CD4-positive, alpha-beta T cell treated with Interleukin-4 for 4 hours (primary cell): ENCODE measurements around the gene ARHGEF7.

Experiments used
- DNase-seq: peaks from one replicate; pipeline ENCODE4 v3.0.0-alpha.2; 2020

The ARHGEF7 gene

GRCh38 chr13:111111376-111111937 is 3.7 kb upstream of the ARHGEF7 start:
- no peak for DNase-seq

GRCh38 chr13:111112196-111112595 is 2.9 kb upstream of the ARHGEF7 start:
- no peak for DNase-seq

GRCh38 chr13:111114362-111115060 is 599 bp upstream of the ARHGEF7 start:
- DNase-seq: peak; percentile 2

- DNase-seq: no peak
Measured at GRCh38 chr13:111115965-111116521, 933 bp downstream of the ARHGEF7 start.

- no peak for DNase-seq
Measured at GRCh38 chr13:111116856-111117255, 1.7 kb downstream of the ARHGEF7 start.

- DNase-seq: no peak
Measured at GRCh38 chr13:111117289-111117688, 2.2 kb downstream of the ARHGEF7 start.

- no peak for DNase-seq
Measured at GRCh38 chr13:111117961-111118360, 2.9 kb downstream of the ARHGEF7 start.

- DNase-seq: no peak
Measured at GRCh38 chr13:111118898-111119607, 3.9 kb downstream of the ARHGEF7 start.

- DNase-seq: no peak
Measured at GRCh38 chr13:111119966-111120365, 4.9 kb downstream of the ARHGEF7 start.

- DNase-seq: no peak
Measured at GRCh38 chr13:111120422-111120821, 5.3 kb downstream of the ARHGEF7 start.

- DNase-seq: no peak
Measured at GRCh38 chr13:111120913-111121312, 5.8 kb downstream of the ARHGEF7 start.

- no peak for DNase-seq
Measured at GRCh38 chr13:111121506-111121905, 6.4 kb downstream of the ARHGEF7 start.

GRCh38 chr13:111122056-111122455 is 6.9 kb downstream of the ARHGEF7 start:
- no peak for DNase-seq

GRCh38 chr13:111122631-111123030 is 7.5 kb downstream of the ARHGEF7 start:
- DNase-seq: no peak

- DNase-seq: no peak
Measured at GRCh38 chr13:111123221-111123620, 8.1 kb downstream of the ARHGEF7 start.

- DNase-seq: no peak
Measured at GRCh38 chr13:111123649-111124048, 8.5 kb downstream of the ARHGEF7 start.

GRCh38 chr13:111126509-111126908 is 11.4 kb downstream of the ARHGEF7 start:
- no peak for DNase-seq

GRCh38 chr13:111129465-111130115 is 14.5 kb downstream of the ARHGEF7 start:
- DNase-seq: no peak

GRCh38 chr13:111130116-111130508 is 15.0 kb downstream of the ARHGEF7 start:
- DNase-seq: no peak

- DNase-seq: no peak
Measured at GRCh38 chr13:111131048-111131447, 15.9 kb downstream of the ARHGEF7 start.

GRCh38 chr13:111131611-111132010 is 16.5 kb downstream of the ARHGEF7 start:
- no peak for DNase-seq

GRCh38 chr13:111132948-111133347 is 17.8 kb downstream of the ARHGEF7 start:
- no peak for DNase-seq

- no peak for DNase-seq
Measured at GRCh38 chr13:111139452-111139851, 24.3 kb downstream of the ARHGEF7 start.
